Caco-2 (cell line): ENCODE data around the gene FGF19. TPM values are rescaled to one million over a fixed set of nuclear protein-coding genes. Genes with fewer than 3 reads are reported as not detected.

Experiments
- BruUV-seq: library from RNA; stranded (reverse); fragments of 400-500 nt; replicated peaks from 2 replicates; lab custom pipeline; 2021; lab: Mats Ljungman, UMichigan
- CTCF ChIA-PET: fragments of 300-600 bp; sonication (Branson Sonifier 250); formaldehyde crosslinking; loops from one replicate; lab custom pipeline; 2022; ENCODE audit warnings: antibody characterized with exemption; lab: Charles Lee
- POLR2A ChIA-PET: fragments of 300-600 bp; sonication (Branson Sonifier 250); formaldehyde crosslinking; loops from one replicate; lab custom pipeline; 2022; ENCODE audit warnings: antibody characterized with exemption; lab: Charles Lee
- DNase-seq, 2 experiments: peaks; one replicate each; pipeline versions ENCODE4 v3.0.0 to v3.0.0-alpha.2; 2020 to 2022
- H3K27me3 ChIP-seq: replicated peaks from 2 replicates; pipeline ENCODE4 v1.6.0; 2011; ENCODE audit warnings: low read length; ENCODE audit not compliant: control insufficient read depth, insufficient read depth
- H3K36me3 ChIP-seq: 2 replicates; pipeline ENCODE4 v1.5.1; 2011; ENCODE audit warnings: low read length; ENCODE audit not compliant: control insufficient read depth, insufficient read depth
- H3K4me1 ChIP-seq: fragments of 250-450 bp; sonication (Bioruptor Pico); 2 replicates; pipeline ENCODE4 v1.5.1; 2020; ENCODE audit warnings: mild to moderate bottlenecking
- H3K4me3 ChIP-seq: 2 replicates; pipeline ENCODE4 v1.5.1; 2011; ENCODE audit warnings: low read depth, mild to moderate bottlenecking, control low read depth, low read length
- H3K9me3 ChIP-seq: fragments of 250-450 bp; sonication (Bioruptor Pico); 2 replicates; pipeline ENCODE4 v1.5.1; 2020; ENCODE audit warnings: mild to moderate bottlenecking, moderate library complexity
- H3K27ac Mint-ChIP-seq: one replicate; pipeline ENCODE4 v1.8.0; 2022; ENCODE audit warnings: mixed read lengths; ENCODE audit not compliant: unreplicated experiment
- H3K27me3 Mint-ChIP-seq: one replicate; pipeline ENCODE4 v1.8.0; 2022; ENCODE audit warnings: mixed read lengths; ENCODE audit not compliant: insufficient read depth, unreplicated experiment
- H3K36me3 Mint-ChIP-seq: one replicate; pipeline ENCODE4 v1.8.0; 2022; ENCODE audit warnings: mild to moderate bottlenecking, mixed read lengths; ENCODE audit not compliant: insufficient read depth, unreplicated experiment
- H3K4me1 Mint-ChIP-seq: one replicate; pipeline ENCODE4 v1.8.0; 2022; ENCODE audit warnings: low read depth, mixed read lengths; ENCODE audit not compliant: unreplicated experiment
- H3K4me3 Mint-ChIP-seq: one replicate; pipeline ENCODE4 v1.8.0; 2022; ENCODE audit warnings: mild to moderate bottlenecking, moderate library complexity, mixed read lengths; ENCODE audit not compliant: unreplicated experiment
- H3K9me3 Mint-ChIP-seq: one replicate; pipeline ENCODE4 v1.8.0; 2022; ENCODE audit warnings: mixed read lengths; ENCODE audit not compliant: unreplicated experiment
- intact Hi-C: fragments of 100-400 bp; cut with micrococcal nuclease; formaldehyde crosslinking; loops from one replicate; pipeline ENCODE4 v1.10.0; 2022; ENCODE audit not compliant: unreplicated experiment
- total RNA-seq: library from RNA; stranded (reverse); gene quantifications from 2 replicates; pipeline ENCODE4 v1.2.3, GENCODE V29; 2022
- TF ChIP-seq, protein P1 (sequence below), 2 experiments: fragments of 200-600 bp in 1 of 2; IDR thresholded peaks; 1 replicate in 1 of 2; 2 replicates in 1 of 2; pipeline versions ENCODE4 v1.5.1 to v1.8.0; 2011 to 2022; ENCODE audit warnings: antibody characterized with exemption in 1 of 2, control low read depth in 1 of 2, inconsistent platforms in 1 of 2, low read depth in 1 of 2, low read length in 1 of 2, mild to moderate bottlenecking in 1 of 2, moderate library complexity in 1 of 2; ENCODE audit not compliant: insufficient read depth in 1 of 2, severe bottlenecking in 1 of 2, unreplicated experiment in 1 of 2

The FGF19 gene
- total RNA-seq, 1 experiment from 2014 or later: 1.7 TPM

DNA sequence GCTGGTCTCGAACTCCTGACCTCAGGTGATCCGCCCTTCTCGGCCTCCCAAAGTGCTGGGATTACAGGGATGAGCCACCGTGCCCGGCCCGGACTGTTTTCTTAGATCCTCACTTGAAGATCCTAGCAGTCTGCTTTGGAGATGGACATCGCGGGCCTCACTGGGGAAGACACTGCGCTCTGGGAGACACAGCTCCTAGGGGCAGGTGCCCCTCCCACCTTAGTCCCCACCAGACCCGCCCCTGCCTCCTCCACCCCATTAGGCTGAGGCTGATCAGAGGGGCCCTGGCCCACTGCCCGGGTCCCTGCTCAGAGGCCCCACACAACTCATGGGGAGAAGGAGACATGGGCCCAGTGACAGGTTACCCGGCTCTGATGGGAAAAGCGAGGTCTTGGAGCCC lies 17.4 kb downstream of the FGF19 start:
- no peaks in the 10 kb centered on the region for H3K36me3 Mint-ChIP-seq
- TF ChIP-seq, protein P1, sequence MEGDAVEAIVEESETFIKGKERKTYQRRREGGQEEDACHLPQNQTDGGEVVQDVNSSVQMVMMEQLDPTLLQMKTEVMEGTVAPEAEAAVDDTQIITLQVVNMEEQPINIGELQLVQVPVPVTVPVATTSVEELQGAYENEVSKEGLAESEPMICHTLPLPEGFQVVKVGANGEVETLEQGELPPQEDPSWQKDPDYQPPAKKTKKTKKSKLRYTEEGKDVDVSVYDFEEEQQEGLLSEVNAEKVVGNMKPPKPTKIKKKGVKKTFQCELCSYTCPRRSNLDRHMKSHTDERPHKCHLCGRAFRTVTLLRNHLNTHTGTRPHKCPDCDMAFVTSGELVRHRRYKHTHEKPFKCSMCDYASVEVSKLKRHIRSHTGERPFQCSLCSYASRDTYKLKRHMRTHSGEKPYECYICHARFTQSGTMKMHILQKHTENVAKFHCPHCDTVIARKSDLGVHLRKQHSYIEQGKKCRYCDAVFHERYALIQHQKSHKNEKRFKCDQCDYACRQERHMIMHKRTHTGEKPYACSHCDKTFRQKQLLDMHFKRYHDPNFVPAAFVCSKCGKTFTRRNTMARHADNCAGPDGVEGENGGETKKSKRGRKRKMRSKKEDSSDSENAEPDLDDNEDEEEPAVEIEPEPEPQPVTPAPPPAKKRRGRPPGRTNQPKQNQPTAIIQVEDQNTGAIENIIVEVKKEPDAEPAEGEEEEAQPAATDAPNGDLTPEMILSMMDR (IDR thresholded peaks at IDR 0.05; ENCODE audit: insufficient read depth in 1 of 2, low read depth in 1 of 2, low read length in 1 of 2, severe bottlenecking in 1 of 2, unreplicated experiment in 1 of 2): no peak
- ChIA-PET POLR2A (no interaction called here), CTCF (interaction anchor here (0.7 to 1.2 kb wide), 3 partner anchors 14 to 181 kb away, joined by 3 to 5 read pairs (median 5); no protein-coding TSS in a partner anchor)
- no peak for DNase-seq
- intact Hi-C loops: loop anchor here (1.0 to 5.0 kb wide), 4 partner anchors 23 to 511 kb away; no protein-coding TSS in a partner anchor
- BruUV-seq: no TSS peak
- peaks cover 11% of the 10 kb centered on the region for H3K4me1 ChIP-seq
- peaks cover 19% of the 10 kb centered on the region for H3K9me3 Mint-ChIP-seq
- H3K9me3 ChIP-seq: no peaks in the 10 kb centered on the region
- no peaks in the 10 kb centered on the region for H3K27me3 Mint-ChIP-seq
- H3K4me3 ChIP-seq: no peak overlapping the region
- H3K4me3 Mint-ChIP-seq: no peak overlapping the region
- no peak overlapping the region for H3K27ac Mint-ChIP-seq
- H3K36me3 ChIP-seq: no peaks in the 10 kb centered on the region
- no peaks in the 10 kb centered on the region for H3K27me3 ChIP-seq
- peaks cover 25% of the 10 kb centered on the region for H3K4me1 Mint-ChIP-seq

DNA sequence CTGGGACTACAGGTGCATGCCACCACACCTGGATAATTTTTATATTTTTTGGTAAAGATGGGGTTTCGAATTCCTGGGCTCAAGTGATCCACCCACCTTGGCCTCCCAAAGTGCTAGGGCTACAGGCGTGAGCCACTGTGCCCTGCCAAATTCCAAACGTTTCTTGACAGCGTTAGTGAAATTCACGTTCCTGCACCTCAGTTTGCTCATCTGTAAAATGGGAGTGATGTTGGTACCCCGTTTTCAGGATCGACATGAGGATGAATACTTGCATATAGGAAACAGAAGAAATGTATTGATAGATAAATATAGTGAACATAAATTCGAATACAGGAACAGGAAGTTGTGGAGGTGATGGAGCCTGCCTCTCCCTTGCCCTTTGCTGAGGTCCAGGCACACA lies 18.5 kb downstream of the FGF19 start:
- Mint-ChIP-seq H3K27me3 (no peaks in the 10 kb centered on the region), H3K36me3 (no peaks in the 10 kb centered on the region), H3K9me3 (peaks cover 11% of the 10 kb centered on the region), H3K4me3 (no peak overlapping the region), H3K4me1 (peaks cover 20% of the 10 kb centered on the region), H3K27ac (no peak overlapping the region)
- no TSS peak for BruUV-seq
- DNase-seq: no peak
- Histone ChIP-seq H3K4me1 (peaks cover 11% of the 10 kb centered on the region), H3K36me3 (no peaks in the 10 kb centered on the region), H3K27me3 (no peaks in the 10 kb centered on the region), H3K4me3 (no peak overlapping the region), H3K9me3 (no peaks in the 10 kb centered on the region)
- TF ChIP-seq, protein P1 (IDR thresholded peaks at IDR 0.05; ENCODE audit: insufficient read depth in 1 of 2, low read depth in 1 of 2, low read length in 1 of 2, severe bottlenecking in 1 of 2, unreplicated experiment in 1 of 2): no peak
- POLR2A ChIA-PET: no interaction called here
- CTCF ChIA-PET: no interaction called here
- intact Hi-C loops: loop anchor here (5.0 kb wide), 1 partner anchor 512 kb away; no protein-coding TSS in a partner anchor

DNA sequence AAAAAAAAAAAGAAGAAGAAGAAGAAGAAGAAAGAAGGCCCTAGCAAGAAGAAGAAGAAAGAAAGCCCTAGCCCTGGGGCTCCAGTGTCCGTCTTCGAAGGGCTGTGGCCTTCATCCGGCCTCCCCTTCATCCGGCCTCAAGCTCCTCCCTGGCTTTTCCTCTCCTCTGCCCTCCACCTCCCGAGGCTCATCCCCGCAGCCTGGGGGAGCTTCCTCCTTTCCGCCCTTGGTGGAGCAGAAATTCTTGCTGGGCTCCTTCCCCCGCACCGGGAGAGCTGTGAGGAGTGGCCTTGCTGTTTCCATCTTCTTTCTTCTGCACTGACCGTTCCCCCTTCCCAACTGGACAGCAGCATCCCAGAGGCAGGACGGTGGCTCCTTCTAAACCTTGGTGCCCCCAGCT lies 19.2 kb downstream of the FGF19 start:
- no peaks in the 10 kb centered on the region for H3K36me3 ChIP-seq
- intact Hi-C loops: loop anchor here (1.0 to 5.0 kb wide), 2 partner anchors 9 to 513 kb away; partner anchors contain the start of gene LTO1
- TF ChIP-seq, protein P1 (IDR thresholded peaks at IDR 0.05; ENCODE audit: insufficient read depth in 1 of 2, low read depth in 1 of 2, low read length in 1 of 2, severe bottlenecking in 1 of 2, unreplicated experiment in 1 of 2): no peak
- H3K27me3 ChIP-seq: no peaks in the 10 kb centered on the region
- CTCF ChIA-PET: interaction anchor here (0.7 to 1.8 kb wide), 4 partner anchors 10 to 553 kb away, joined by 3 to 11 read pairs (median 8); partner anchors contain the start of gene LTO1
- no peaks in the 10 kb centered on the region for H3K9me3 ChIP-seq
- POLR2A ChIA-PET: no interaction called here
- Mint-ChIP-seq H3K4me3 (no peak overlapping the region), H3K27me3 (no peaks in the 10 kb centered on the region), H3K27ac (no peak overlapping the region), H3K4me1 (peaks cover 16% of the 10 kb centered on the region), H3K9me3 (peaks cover 4% of the 10 kb centered on the region), H3K36me3 (no peaks in the 10 kb centered on the region)
- peaks cover 11% of the 10 kb centered on the region for H3K4me1 ChIP-seq
- no peak for DNase-seq
- BruUV-seq: no TSS peak
- H3K4me3 ChIP-seq: no peak overlapping the region
